GM10847 (cell line): Measurements from ENCODE around the gene CCR6.

Experiments used
- POLR2A ChIP-seq: IDR thresholded peaks from 2 replicates; pipeline ENCODE4 v1.6.1; 2011; ENCODE audit not compliant: insufficient read length; ENCODE audit errors: extremely low read depth

The CCR6 gene

DNA sequence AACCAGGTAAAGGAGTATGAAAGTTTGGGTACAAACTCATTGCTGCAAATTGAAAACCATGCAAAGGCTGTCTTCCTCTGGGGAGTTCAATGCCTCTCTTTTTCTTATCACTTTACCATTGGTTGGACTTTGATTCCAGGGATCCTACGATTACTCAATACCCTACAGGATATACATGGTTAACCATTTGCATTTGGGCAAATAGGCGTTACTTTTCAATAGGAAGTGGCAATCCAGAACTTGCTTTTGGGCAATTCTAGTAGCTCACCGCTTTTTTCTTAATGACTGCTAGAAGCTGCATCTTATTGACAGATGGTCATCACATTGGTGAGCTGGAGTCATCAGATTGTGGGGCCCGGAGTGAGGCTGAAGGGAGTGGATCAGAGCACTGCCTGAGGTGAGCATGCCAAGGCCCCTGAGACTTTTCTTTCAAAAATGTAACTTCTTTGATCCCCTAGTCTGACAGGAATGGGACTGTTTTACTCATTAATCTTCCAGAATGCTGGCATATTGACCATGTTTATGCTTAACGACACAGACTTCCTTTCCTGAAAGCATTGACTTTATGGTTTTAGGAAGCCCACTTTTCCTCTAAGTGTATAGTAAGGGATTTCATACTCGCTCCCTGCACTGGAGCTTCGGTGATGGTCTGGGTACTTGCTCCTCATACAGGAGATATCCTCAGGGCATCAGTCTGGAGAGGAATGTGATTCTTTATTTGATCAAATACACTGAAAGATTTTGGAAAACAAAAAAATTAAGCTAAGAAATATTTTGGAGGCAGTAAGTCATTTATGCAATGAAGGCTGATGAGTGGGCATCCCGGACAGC is at the start of gene CCR6:
CCR6 (plus strand) TSS at position 270 of the 831 bp plus-strand sequence. CDS start 13,039 bp downstream, outside the sequence.
- TF ChIP-seq POLR2A = no peak

DNA sequence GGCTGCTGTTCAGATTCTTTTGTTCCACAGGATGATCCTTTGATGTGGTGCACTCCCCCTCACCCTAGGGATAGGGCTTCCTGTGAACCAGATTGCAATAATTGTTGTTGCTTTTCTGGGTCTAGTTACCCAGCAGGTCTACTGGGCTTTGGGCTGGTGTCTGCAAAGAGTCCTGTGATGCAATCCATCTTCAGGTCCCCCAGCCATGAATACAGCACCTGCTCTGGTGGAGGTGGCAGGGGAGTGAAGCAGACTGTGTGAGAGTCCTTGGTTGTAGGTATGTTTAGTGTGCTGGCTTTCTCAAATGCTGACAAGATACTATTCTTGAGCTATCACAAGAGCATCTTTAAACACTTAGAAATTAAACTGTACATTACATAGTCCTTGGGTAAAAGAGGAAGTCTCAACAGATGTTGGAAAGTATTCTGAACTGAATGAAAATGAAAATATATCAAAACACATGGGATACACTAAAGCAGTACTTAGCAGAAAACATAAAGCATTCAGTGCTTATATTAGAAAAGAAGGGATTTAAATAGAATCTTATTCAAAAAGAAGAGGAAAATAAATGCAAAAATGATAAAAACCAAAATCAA is 49.1 kb upstream of the CCR6 start:
- TF ChIP-seq POLR2A = no peak

DNA sequence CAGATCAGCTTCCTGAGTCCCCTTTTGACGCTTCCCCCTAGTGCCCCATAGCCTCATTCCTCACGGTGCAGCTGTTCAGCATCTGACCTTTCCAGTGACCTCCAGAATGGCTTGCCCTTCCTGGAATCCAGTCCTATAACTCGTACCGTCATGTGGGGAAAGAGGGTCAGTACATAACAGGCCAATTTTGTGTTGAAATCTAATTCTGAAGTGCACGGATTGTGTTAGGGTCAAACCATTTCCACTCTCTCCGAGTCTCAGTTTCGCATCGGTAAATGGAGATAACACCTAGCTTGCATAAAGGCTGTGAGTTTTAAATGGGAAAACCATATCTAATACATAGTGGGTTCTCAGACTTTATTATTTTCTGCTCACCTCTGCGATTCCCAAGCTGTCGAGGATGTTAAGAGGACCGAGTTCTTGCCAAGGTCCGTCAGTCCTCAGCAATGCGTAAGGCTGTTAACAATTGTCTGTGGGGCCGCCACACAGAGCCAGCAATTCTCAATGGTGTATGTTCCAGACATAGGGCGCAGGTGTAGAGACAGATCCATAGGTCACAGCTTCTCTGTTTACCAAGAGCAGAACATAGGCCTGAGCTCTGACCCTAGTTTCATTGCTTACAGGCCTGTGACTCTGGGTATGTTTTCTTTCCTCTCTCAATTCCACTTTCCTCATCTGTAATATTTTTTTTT is 45.5 kb upstream of the CCR6 start:
- TF ChIP-seq POLR2A = no peak

DNA sequence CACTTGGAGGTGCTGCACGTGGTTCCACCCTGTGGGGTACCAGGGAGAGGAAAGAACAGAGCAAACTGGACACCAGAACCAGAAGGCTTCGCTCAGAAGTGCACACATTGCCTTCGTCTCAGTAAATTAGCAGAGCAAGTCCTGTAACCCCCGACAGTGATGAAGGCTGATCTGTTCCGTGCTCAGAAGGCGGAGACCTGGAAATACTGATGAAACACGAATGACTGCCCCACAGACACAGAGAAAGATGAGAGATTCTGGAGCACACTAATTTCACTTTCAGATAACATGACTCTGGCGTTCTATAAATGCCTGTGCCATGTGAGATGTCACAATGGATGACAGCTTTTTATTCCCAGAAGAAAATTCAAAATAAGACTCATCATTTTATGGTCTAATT is 44.2 kb upstream of the CCR6 start:
- no peak for TF ChIP-seq POLR2A

DNA sequence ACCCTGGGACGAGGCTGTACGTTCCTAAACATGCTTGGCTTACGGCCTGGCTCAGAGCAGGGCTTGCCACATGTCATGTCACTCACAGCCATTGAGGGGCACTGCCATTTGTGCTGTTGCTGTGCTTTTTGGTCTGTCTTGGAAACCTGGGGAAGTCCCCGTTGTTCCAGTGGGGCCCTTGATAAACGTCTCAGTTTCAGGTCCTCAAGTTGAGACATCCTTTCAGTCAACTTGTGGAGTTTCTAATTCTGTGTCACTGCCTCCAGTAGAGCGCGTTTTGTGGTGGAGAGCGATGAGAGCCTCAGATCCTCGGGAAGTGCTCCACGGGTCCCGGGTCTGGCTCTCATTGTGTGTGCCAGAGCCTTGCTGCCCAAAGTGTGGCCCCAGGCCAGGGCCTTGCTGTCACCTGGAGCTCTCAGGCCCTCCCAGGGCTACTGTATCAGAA is 43.0 kb upstream of the CCR6 start:
- TF ChIP-seq POLR2A = no peak

DNA sequence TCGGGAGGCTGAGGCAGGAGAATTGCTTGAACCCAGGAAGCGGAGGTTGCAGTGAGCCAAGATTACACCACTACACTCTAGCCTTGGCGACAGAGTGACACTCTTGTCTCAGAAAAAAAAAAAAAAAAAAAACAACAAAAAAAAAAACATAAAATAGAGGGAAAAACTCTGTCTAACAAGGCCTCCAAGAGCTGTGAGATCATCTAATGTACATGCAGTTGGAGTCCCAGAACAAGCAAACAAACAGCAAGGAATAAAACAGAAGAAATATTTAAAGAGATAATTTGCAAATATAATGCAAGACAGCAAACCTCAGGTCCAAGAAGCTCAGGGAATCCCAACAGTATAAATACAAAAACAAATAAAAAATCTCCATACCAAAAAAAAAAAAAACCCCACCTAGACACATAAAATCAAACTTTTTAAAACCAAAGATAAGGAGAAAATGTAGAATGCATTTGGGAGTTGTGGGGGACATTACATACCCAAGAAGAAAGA is 35.0 kb upstream of the CCR6 start:
- no peak for TF ChIP-seq POLR2A

DNA sequence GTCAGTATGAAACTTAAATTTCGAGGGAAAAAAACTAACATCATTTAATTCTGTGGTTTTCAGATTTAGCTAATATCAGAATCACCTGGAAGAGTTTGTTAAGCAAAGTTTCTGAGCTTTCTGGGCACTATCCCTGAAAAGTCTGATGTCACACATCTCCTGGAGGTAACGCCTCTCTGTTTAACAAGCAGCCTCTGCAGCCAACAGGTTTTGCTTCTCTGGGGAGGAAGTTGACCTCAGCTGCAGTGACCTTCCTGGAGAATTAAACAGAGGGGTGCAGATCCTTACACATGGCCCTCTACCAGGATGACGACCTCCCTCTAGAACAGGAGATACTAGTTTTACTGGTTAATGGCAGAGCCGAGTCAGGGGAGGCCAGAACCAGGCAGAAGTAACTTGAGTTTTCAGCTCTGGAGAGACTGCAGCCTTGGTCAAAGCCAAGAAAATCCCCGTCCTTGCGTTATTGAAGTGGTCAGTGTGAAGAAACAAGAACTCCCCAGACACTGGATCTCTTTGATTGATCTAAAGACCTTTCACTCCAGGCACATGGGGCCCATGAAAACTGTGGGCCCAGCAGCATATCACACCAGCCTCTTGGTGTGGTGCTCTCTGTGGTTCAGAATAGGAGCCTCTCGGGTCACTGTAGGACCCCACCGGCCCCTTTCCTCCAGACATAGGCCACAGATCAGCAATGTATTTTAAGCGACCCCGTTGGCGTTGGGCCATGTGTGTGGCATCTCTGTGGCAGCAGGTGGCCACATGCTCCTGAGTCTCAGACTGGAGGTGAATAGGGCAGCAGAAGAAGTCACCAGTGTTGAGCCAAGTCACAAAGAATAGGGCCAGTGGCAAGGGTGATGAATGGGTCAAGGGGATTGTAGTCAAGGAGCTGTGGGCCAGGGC is 33.4 kb upstream of the CCR6 start:
- no peak for TF ChIP-seq POLR2A

DNA sequence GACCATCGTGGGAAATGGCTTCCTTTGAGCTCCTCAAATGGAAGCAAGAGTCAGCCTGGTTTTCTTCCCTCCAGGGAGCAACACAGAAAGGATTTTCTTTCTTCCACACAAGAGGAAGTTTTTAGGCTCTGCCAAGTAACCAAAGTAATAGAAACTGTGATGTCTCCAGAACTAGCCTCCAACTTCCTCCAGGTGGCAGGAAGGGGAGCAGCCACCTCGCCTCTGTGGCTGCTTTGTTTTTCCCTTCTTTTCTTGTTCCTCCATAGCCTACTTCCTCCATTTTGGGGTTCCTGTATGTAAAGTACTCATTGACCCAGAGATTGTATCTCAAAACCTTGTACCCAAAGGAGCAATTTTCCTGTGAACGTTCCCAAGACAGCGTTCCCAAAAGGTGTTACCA is 32.7 kb upstream of the CCR6 start:
- no peak for TF ChIP-seq POLR2A

DNA sequence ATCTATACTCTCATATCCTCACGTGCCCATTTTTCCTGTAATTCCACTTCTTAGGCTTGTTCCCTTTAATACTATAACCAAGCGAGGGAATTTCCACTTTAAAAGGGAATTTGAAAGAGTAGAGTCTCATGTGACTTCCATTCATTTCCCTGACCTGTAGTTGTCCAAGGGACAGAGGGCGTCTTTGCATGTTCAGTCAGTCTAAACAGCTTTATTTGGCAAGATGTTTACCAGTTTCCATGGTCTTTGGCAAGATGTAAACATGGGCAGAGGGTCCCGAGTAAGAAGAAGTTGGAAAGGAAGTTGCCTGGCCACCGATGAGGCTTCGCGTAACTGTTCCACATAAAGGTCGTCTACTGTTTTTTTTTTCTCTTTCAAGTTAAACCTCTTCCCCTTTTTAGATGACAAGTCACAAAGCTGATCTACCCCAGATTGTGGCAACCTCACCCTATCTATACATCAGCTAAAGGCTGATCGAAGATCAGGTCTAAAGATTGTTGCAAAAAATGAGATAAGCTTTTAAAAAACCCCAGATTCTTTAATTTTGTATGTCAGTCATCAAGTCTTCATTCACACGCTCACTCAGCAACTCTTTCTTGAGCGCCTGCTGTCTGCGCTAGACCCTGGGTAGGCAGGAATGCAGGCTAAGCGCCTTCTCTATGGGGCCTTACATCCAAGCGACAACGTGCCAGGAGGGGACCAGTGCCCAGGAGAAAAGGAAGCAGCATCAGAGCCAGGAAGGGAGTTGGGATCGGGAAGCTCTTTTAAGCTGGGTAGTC is 31.7 kb upstream of the CCR6 start:
- no peak for TF ChIP-seq POLR2A

DNA sequence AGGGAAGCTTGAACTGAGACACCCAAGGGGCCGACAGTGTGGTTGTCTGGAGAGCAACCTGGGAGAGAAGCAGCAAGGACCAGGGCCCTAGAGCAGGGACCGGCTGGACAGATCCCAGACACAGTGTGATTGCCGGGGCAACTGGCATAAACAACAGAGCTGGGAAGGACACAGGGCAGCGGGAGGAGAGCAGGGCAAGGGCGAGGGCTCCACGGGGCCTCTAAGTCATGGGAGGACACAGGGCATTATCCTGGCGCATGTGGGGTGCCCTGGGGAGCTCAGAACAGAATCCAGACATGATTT is 31.1 kb upstream of the CCR6 start:
- TF ChIP-seq POLR2A = no peak

DNA sequence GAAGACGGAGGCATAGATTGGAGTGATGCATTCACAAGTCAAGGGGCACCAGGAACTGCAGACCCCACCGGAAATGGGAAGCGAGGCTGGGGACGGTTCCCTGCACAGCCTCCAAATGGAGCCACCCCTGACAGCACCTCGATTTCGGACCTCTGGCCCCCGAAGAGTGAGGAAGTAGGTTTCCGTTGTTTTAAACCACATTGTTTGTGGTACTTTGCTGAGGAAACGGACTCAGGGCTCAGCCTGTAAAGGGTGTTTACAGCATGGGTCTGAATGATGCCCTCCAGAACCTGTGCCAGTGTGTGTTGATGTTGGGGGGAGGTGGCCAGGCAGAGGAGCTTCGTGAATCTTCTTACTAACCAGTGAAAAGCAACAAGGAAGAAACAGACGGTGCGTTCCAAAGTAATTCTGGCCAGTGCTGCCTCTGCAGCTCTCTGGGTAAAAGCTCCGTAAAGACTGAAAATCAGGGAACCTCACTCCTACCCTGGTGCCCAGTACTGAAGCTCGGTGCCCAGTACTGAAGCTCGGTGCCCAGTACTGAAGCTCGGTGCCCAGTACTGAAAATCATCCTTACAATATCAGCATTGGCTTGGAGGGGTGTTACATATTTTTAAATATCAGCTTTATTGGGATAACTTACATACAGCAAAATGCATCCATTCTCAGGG is 30.1 kb upstream of the CCR6 start:
- peak; percentile 20 for TF ChIP-seq POLR2A

DNA sequence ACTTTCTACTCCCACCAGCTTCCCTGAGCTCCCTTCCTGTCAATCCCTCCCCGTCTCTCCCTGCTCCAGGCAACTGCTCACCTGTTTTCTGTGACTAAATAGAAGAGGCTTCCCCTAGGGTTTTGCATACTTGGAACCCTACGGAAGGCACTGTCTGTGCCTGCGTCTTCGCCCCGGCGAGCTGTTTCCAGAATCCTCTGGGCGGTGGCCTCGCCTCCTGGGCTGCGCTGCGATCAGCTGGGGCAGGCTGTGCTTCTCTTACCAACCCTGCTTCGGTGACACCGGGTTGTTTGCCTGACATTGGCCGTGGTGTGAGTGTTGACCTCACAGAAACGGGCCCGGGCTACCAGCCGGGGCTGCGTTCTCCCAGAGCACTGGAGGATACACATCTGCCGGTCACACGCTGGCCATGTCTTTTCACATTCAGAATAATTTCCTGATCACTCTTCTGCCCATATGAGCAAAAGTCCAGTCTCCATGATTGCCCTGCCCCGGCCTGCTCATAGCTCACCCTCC is 29.4 kb upstream of the CCR6 start:
- no peak for TF ChIP-seq POLR2A

DNA sequence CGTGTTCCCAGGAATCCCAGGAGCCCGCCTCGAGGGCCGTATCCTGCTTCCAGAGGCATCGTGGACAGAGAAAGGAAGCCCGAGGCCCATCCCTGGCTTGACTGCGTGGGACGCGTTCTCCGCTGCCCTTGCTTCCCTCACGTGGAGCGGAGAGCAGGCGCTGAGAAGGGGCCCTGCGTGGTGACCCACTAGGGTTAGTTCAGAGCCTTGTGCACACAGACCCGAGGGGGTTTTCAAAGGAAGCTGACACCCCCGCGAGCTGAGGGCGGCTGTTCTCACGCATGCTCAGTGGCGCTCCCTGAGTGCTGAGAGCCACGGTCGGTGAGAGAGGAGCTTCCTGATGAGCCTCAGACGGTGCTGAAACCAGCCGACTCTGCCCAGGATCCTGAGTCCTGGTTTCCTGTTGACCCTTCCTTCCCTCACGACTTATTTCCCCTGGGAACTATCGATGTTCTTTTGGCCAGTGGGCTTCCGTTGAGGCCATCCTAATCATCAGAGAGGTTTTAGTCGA is 28.9 kb upstream of the CCR6 start:
- TF ChIP-seq POLR2A = peak; percentile 60

DNA sequence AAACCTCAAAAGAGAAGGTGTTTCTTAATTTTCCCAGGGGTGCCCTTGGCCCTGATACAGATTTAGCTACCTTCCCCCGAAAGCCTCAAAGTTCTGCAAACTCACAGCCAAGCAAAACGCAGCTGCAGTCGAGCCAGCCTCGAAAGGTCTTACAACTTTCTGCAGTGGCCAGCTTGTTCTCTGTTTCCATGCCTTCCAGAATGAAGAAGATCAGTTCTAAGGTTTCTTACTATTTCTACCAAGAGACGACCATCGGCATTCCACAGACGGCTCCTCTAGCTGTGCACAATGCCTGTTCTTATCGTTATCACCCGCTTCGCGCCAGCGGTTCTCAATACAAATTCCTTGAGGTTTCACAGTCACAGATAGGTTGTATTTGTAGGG is 28.5 kb upstream of the CCR6 start:
- TF ChIP-seq POLR2A = no peak
